Measurements from ENCODE around the gene HCRTR1.

- TF ChIP-seq EZH2 (IDR thresholded peaks at IDR 0.05; ENCODE audit: borderline replicate concordance, low read depth, low read length, severe bottlenecking) (no peak), POLR2A (IDR thresholded peaks at IDR 0.05; ENCODE audit: low read depth, low read length) (no peak), MYC (IDR thresholded peaks at IDR 0.05; ENCODE audit: low read depth, low read length) (no peak), FOS (IDR thresholded peaks at IDR 0.05; ENCODE audit: borderline replicate concordance, insufficient read depth, low read length) (no peak), MAX (IDR thresholded peaks at IDR 0.05; ENCODE audit: insufficient read depth, insufficient read length) (no peak), POLR2AphosphoS5 (IDR thresholded peaks at IDR 0.05; ENCODE audit: insufficient read depth, low read depth, low read length) (no peak)
- TF ChIP-seq, protein P1, sequence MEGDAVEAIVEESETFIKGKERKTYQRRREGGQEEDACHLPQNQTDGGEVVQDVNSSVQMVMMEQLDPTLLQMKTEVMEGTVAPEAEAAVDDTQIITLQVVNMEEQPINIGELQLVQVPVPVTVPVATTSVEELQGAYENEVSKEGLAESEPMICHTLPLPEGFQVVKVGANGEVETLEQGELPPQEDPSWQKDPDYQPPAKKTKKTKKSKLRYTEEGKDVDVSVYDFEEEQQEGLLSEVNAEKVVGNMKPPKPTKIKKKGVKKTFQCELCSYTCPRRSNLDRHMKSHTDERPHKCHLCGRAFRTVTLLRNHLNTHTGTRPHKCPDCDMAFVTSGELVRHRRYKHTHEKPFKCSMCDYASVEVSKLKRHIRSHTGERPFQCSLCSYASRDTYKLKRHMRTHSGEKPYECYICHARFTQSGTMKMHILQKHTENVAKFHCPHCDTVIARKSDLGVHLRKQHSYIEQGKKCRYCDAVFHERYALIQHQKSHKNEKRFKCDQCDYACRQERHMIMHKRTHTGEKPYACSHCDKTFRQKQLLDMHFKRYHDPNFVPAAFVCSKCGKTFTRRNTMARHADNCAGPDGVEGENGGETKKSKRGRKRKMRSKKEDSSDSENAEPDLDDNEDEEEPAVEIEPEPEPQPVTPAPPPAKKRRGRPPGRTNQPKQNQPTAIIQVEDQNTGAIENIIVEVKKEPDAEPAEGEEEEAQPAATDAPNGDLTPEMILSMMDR (IDR thresholded peaks at IDR 0.05; ENCODE audit: extremely low read depth in 1 of 2, insufficient read depth in 1 of 2, low read depth in 1 of 2, low read length in 2 of 2): no peak
These were observed 46.6 kb upstream of the HCRTR1 start for GRCh38 chr1:31570906-31571305.

All from endothelial cell of umbilical vein (primary cell).